ENCODE data around the gene EML1.

- TF ChIP-seq, protein P1, sequence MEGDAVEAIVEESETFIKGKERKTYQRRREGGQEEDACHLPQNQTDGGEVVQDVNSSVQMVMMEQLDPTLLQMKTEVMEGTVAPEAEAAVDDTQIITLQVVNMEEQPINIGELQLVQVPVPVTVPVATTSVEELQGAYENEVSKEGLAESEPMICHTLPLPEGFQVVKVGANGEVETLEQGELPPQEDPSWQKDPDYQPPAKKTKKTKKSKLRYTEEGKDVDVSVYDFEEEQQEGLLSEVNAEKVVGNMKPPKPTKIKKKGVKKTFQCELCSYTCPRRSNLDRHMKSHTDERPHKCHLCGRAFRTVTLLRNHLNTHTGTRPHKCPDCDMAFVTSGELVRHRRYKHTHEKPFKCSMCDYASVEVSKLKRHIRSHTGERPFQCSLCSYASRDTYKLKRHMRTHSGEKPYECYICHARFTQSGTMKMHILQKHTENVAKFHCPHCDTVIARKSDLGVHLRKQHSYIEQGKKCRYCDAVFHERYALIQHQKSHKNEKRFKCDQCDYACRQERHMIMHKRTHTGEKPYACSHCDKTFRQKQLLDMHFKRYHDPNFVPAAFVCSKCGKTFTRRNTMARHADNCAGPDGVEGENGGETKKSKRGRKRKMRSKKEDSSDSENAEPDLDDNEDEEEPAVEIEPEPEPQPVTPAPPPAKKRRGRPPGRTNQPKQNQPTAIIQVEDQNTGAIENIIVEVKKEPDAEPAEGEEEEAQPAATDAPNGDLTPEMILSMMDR (conservative IDR thresholded peaks at IDR 0.05 in 1 of 2, IDR thresholded peaks at IDR 0.05 in 1 of 2; ENCODE audit: extremely low read depth in 1 of 2, insufficient read depth in 1 of 2, low read depth in 1 of 2, low read length in 2 of 2): no peak
- TF ChIP-seq EZH2 (IDR thresholded peaks at IDR 0.05; ENCODE audit: borderline replicate concordance, low read length): no peak
Measured at GRCh38 chr14:99885649-99885958, 92.4 kb downstream of the EML1 start.
